ENCODE data around the gene CALHM1.

DNA sequence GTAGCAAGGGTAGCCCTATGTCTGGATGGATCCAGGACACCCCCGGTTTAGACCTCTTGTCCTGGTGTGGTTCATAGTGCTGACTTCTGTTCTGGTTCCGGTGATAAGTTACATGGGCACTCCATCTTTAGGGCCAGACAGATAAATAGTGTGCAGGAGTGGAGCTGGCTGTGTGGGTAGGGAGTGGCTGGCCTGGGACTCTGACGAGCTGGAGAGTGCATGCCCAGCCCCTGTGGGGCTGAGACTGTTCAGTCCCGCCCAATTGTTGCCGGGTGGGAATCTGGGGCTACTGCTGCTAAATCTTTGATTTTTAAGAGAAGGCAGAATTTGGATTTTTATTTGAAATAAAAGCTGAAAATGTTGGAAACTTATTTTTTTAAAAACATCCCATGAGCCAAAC, 35.0 kb downstream of the CALHM1 start:
- no peak for TF ChIP-seq EZH2 (optimal IDR thresholded peaks at IDR 0.05; ENCODE audit: low read depth, low read length)
- TF ChIP-seq, protein P1, sequence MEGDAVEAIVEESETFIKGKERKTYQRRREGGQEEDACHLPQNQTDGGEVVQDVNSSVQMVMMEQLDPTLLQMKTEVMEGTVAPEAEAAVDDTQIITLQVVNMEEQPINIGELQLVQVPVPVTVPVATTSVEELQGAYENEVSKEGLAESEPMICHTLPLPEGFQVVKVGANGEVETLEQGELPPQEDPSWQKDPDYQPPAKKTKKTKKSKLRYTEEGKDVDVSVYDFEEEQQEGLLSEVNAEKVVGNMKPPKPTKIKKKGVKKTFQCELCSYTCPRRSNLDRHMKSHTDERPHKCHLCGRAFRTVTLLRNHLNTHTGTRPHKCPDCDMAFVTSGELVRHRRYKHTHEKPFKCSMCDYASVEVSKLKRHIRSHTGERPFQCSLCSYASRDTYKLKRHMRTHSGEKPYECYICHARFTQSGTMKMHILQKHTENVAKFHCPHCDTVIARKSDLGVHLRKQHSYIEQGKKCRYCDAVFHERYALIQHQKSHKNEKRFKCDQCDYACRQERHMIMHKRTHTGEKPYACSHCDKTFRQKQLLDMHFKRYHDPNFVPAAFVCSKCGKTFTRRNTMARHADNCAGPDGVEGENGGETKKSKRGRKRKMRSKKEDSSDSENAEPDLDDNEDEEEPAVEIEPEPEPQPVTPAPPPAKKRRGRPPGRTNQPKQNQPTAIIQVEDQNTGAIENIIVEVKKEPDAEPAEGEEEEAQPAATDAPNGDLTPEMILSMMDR (IDR thresholded peaks at IDR 0.05; ENCODE audit: low read length), result no peak
- TF ChIP-seq EZH2phosphoT487 (IDR thresholded peaks at IDR 0.05; ENCODE audit: low read length), result no peak
